Small intestine (tissue), 7 donors: ENCODE measurements around the gene SCTR. TPM values are rescaled to one million over a fixed set of nuclear protein-coding genes. Genes with fewer than 3 reads are reported as not detected.

ENCODE experiments used
- DNase-seq, 2 donors: peaks; one replicate each; pipeline versions ENCODE4 v3.0.0 to v3.0.0-alpha.2; 2013
- FAIRE-seq: peaks from 2 replicates; lab custom pipeline; 2012; peaks lifted over from hg19 to GRCh38; lab: Jason Lieb, UNC
- H3K27ac ChIP-seq, 3 donors: one replicate each; pipeline ENCODE4 v1.5.1; 2013; ENCODE audit warnings: low read length in 2 of 3, mild to moderate bottlenecking in 2 of 3, control low read depth in 1 of 3, inconsistent platforms in 1 of 3, low read depth in 1 of 3, moderate library complexity in 1 of 3
- H3K27me3 ChIP-seq, 3 donors: one replicate each; pipeline ENCODE4 v1.6.1; 2013; ENCODE audit warnings: low read length in 3 of 3, inconsistent platforms in 1 of 3; ENCODE audit not compliant: control insufficient read depth in 3 of 3, insufficient read depth in 3 of 3
- H3K36me3 ChIP-seq, 3 donors: one replicate each; pipeline ENCODE4 v1.6.1; 2013; ENCODE audit warnings: low read length in 3 of 3, inconsistent platforms in 1 of 3, low read depth in 1 of 3, mild to moderate bottlenecking in 1 of 3, moderate library complexity in 1 of 3; ENCODE audit not compliant: control insufficient read depth in 3 of 3, insufficient read depth in 2 of 3
- H3K4me1 ChIP-seq, 3 donors: one replicate each; pipeline ENCODE4 v1.6.1; 2013; ENCODE audit warnings: low read length in 2 of 3, inconsistent platforms in 1 of 3, low read depth in 1 of 3, mild to moderate bottlenecking in 1 of 3, moderate library complexity in 1 of 3; ENCODE audit not compliant: control insufficient read depth in 3 of 3, insufficient read depth in 2 of 3
- H3K4me3 ChIP-seq, 3 donors: one replicate each; pipeline ENCODE4 v1.5.1; 2013; ENCODE audit warnings: low read length in 3 of 3, control low read depth in 1 of 3, inconsistent platforms in 1 of 3, low read depth in 1 of 3, mild to moderate bottlenecking in 1 of 3, moderate library complexity in 1 of 3
- H3K9me3 ChIP-seq, 2 donors: one replicate each; pipeline ENCODE4 v1.6.1; 2013; ENCODE audit warnings: low read depth in 1 of 2, low read length in 1 of 2; ENCODE audit not compliant: control insufficient read depth in 2 of 2, insufficient read depth in 1 of 2
- WGBS, 3 donors: extraction: QIAGEN DNeasy Blood & Tissue Kit; methylation state at CpG; one replicate each; pipeline ENCODE4 v1.1.7; 2013; 5-methylcytosine and 5-hydroxymethylcytosine counted together
- polyA plus RNA-seq, 4 donors: library from polyadenylated mRNA; stranded (reverse) in 3 of 4; unstranded in 1 of 4; fragments of 200-250 nt in 3 of 4; fragments of 120-200 nt in 1 of 4; gene quantifications; one replicate each; pipeline versions ENCODE4 v1.2.1 to v1.2.3, GENCODE V29; 2013
- donor health status: healthy with polysubstance abuse.
- donor health status: control.
- donor health status: control.
- donor health status: Bipolar disorder and iron deficiency.
- donor health status: healthy.

SCTR gene
- polyA plus RNA-seq, 4 donors: 15.0 to 48.8 (median 42.3) TPM

GRCh38 chr2:119439574-119440500 lies 84.4 kb downstream of the SCTR start:
- H3K36me3 ChIP-seq: peaks cover 0 to 75% (median 0%) of the 10 kb centered on the region in 3 donors
- WGBS, 3 donors: 52 to 71% (median 58%) methylated on average over 15 of the region's 15 CpGs
- no peaks in the 10 kb centered on the region for H3K27me3 ChIP-seq
- H3K4me3 ChIP-seq: no peak overlapping the region
- DNase-seq (no peak), FAIRE-seq (no peak)
- H3K27ac ChIP-seq: peak overlapping the region in 2 of 3 donors; percentile 13 to 21
- peaks cover 0 to 58% (median 0%) of the 10 kb centered on the region in 3 donors for H3K4me1 ChIP-seq
- peaks cover 0 to under 1% of the 10 kb centered on the region in 2 donors for H3K9me3 ChIP-seq

GRCh38 chr2:119438726-119439284 lies 85.5 kb downstream of the SCTR start:
- peaks cover 0 to 68% (median 0%) of the 10 kb centered on the region in 3 donors for H3K4me1 ChIP-seq
- H3K27ac ChIP-seq: peak overlapping the region in 1 of 3 donors; percentile 13

GRCh38 chr2:119438128-119438656 lies 86.1 kb downstream of the SCTR start:
- H3K4me3 ChIP-seq: no peak overlapping the region
- FAIRE-seq (no peak), DNase-seq (peak in 1 of 2 donors; percentile 70)
- H3K4me1 ChIP-seq: peaks cover 0 to 74% (median 0%) of the 10 kb centered on the region in 3 donors
- peak overlapping the region in 1 of 3 donors; percentile 62 for H3K27ac ChIP-seq
- no peaks in the 10 kb centered on the region for H3K27me3 ChIP-seq
- WGBS, 3 donors: 33 to 65% (median 44%) methylated on average over 6 of the region's 6 CpGs
- peaks cover 0 to 81% (median 0%) of the 10 kb centered on the region in 3 donors for H3K36me3 ChIP-seq
- H3K9me3 ChIP-seq: no peaks in the 10 kb centered on the region

More at GRCh38 chr2:119438726-119439284, 85.5 kb downstream of the SCTR start:
- Histone ChIP-seq H3K27me3 (no peaks in the 10 kb centered on the region), H3K4me3 (no peak overlapping the region), H3K36me3 (peaks cover 0 to 80% (median 0%) of the 10 kb centered on the region in 3 donors), H3K9me3 (no peaks in the 10 kb centered on the region)
- FAIRE-seq: no peak
- WGBS, 3 donors: 81 to 87% (median 86%) methylated on average over 6 of the region's 6 CpGs
- DNase-seq: no peak

- Histone ChIP-seq H3K27ac (peak overlapping the region in 1 of 3 donors; percentile 62), H3K36me3 (peaks cover 0 to 84% (median 0%) of the 10 kb centered on the region in 3 donors)
Measured at GRCh38 chr2:119436993-119437772, 87.1 kb downstream of the SCTR start.

GRCh38 chr2:119435953-119436297 lies 88.4 kb downstream of the SCTR start:
- Histone ChIP-seq H3K4me1 (peaks cover 0 to 77% (median 0%) of the 10 kb centered on the region in 3 donors), H3K36me3 (peaks cover 0 to 74% (median 0%) of the 10 kb centered on the region in 3 donors), H3K27me3 (no peaks in the 10 kb centered on the region), H3K27ac (peak overlapping the region; percentile 24 to 86 (median 85)), H3K4me3 (no peak overlapping the region), H3K9me3 (no peaks in the 10 kb centered on the region)
- FAIRE-seq (no peak), DNase-seq (no peak)
- WGBS, 3 donors: 52 to 69% (median 67%) methylated on average over 7 of the region's 7 CpGs

More at GRCh38 chr2:119436993-119437772, 87.1 kb downstream of the SCTR start:
- peaks cover 0 to 82% (median 0%) of the 10 kb centered on the region in 3 donors for H3K4me1 ChIP-seq
- H3K9me3 ChIP-seq: no peaks in the 10 kb centered on the region
- H3K4me3 ChIP-seq: no peak overlapping the region
- 89 to 95% (median 91%) methylated on average over 17 to 22 of the region's 22 CpGs for WGBS, 3 donors
- no peaks in the 10 kb centered on the region for H3K27me3 ChIP-seq
- FAIRE-seq: no peak
- DNase-seq: no peak

- peaks cover 0 to 69% (median 0%) of the 10 kb centered on the region in 3 donors for H3K36me3 ChIP-seq
- H3K9me3 ChIP-seq: no peaks in the 10 kb centered on the region
- peaks cover 0 to 77% (median 0%) of the 10 kb centered on the region in 3 donors for H3K4me1 ChIP-seq
- 31 to 65% (median 48%) methylated on average over 6 of the region's 6 CpGs for WGBS, 3 donors
- peak overlapping the region; percentile 85 to 98 (median 86) for H3K27ac ChIP-seq
- peak overlapping the region in 2 of 3 donors; percentile 45 to 71 for H3K4me3 ChIP-seq
- peak; percentile 59 to 74 for DNase-seq
- no peaks in the 10 kb centered on the region for H3K27me3 ChIP-seq
- no peak for FAIRE-seq
Measured at GRCh38 chr2:119435081-119435952, 89.0 kb downstream of the SCTR start.

GRCh38 chr2:119434664-119435063 lies 89.6 kb downstream of the SCTR start:
- peak overlapping the region in 2 of 3 donors; percentile 45 to 71 for H3K4me3 ChIP-seq
- peak overlapping the region; percentile 85 to 98 (median 86) for H3K27ac ChIP-seq
- WGBS, 3 donors: 44 to 72% (median 55%) methylated on average over 6 of the region's 6 CpGs
- H3K9me3 ChIP-seq: no peaks in the 10 kb centered on the region
- no peaks in the 10 kb centered on the region for H3K27me3 ChIP-seq
- no peak for FAIRE-seq
- no peak for DNase-seq
- peaks cover 0 to 77% (median 4%) of the 10 kb centered on the region in 3 donors for H3K4me1 ChIP-seq
- peaks cover 0 to 62% (median 0%) of the 10 kb centered on the region in 3 donors for H3K36me3 ChIP-seq
